ENCODE data around the gene KIAA0753.

- TF ChIP-seq EZH2 (IDR thresholded peaks at IDR 0.05; ENCODE audit: low read length): no peak
- TF ChIP-seq, protein P1, sequence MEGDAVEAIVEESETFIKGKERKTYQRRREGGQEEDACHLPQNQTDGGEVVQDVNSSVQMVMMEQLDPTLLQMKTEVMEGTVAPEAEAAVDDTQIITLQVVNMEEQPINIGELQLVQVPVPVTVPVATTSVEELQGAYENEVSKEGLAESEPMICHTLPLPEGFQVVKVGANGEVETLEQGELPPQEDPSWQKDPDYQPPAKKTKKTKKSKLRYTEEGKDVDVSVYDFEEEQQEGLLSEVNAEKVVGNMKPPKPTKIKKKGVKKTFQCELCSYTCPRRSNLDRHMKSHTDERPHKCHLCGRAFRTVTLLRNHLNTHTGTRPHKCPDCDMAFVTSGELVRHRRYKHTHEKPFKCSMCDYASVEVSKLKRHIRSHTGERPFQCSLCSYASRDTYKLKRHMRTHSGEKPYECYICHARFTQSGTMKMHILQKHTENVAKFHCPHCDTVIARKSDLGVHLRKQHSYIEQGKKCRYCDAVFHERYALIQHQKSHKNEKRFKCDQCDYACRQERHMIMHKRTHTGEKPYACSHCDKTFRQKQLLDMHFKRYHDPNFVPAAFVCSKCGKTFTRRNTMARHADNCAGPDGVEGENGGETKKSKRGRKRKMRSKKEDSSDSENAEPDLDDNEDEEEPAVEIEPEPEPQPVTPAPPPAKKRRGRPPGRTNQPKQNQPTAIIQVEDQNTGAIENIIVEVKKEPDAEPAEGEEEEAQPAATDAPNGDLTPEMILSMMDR (optimal IDR thresholded peaks at IDR 0.05 in 1 of 3, IDR thresholded peaks at IDR 0.05 in 1 of 3, conservative IDR thresholded peaks at IDR 0.05 in 1 of 3; ENCODE audit: extremely low read depth in 1 of 3, insufficient read depth in 2 of 3, low read length in 3 of 3): no peak
Measured at GRCh38 chr17:6640536-6641246, at the start of gene KIAA0753, which contains the start of gene TXNDC17.
